DMS114 treated with DMSO at 0.1 percent for 48 hours (cell line): ENCODE measurements around the gene APBB2.
"Not testable (repeated sequence)": the region's sequence is repeated elsewhere in the genome, so short reads cannot be mapped to it uniquely, and the experiment has no call there.

Experiments
- DNase-seq: peaks from one replicate; lab custom pipeline; 2025; ENCODE audit not compliant: unreplicated experiment; lab: John Stamatoyannopoulos, UW

The APBB2 gene

DNA sequence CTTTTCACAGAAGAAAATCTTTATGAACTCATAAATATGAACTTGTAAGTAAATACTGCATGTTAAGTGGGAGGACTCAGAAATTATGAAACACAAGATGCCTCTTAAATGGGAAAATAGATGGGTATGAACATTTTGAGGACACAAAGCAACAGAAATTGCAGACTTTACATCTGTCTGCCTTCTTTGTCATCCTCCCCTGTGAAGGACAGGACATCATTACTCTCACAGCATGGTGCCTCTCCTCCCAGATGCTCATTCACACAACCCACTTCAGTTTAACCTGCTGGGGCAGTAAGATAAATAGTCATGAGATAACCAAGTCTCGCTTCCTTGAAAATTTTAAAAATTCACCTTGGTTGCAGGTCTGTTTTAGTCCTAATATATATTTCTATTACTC, 144.5 kb downstream of the APBB2 start:
- DNase-seq, result no peak

- no peak for DNase-seq
Observed at GRCh38 chr4:41069257-41069656, 145.1 kb downstream of the APBB2 start.

DNA sequence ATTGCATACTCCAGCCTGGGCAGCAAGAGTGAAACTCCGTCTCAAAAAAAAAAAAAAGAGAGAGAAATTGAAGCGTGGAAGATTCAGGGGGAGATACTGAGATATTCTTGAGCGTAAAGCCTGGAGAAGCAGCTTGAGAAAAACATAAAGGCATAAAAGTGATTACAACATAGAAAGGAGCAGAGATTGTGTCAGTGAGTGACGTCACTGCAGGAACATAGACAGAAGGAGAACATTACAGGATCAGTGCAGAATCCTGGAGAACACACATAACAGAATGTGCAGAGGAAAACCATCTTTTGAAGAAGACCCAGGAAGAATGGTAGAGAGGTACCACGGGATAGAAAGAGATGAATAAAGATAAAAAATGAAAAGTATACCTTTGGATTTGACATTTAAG, 147.0 kb downstream of the APBB2 start:
- no peak for DNase-seq

DNA sequence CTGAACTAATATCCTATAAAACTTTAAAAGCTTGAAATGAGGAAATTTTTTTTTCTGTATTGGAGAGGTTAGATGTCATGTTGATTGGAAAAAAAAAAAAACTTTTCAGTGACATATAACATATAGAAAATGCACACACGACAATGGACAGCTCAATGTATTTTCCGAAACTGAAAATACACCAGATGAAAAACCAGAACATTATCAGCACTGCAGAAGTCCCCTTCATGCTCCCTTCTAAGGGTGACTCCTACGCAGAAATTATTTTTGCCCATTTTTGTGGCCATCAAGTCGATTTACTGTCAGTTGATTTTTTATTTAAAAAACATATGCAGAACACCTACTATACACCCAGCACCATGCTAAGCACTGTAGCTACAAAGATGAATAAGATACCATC, 148.3 kb downstream of the APBB2 start:
- DNase-seq, result no peak

- DNase-seq, result no peak
Observed at GRCh38 chr4:41065434-41066006, 148.8 kb downstream of the APBB2 start.

DNA sequence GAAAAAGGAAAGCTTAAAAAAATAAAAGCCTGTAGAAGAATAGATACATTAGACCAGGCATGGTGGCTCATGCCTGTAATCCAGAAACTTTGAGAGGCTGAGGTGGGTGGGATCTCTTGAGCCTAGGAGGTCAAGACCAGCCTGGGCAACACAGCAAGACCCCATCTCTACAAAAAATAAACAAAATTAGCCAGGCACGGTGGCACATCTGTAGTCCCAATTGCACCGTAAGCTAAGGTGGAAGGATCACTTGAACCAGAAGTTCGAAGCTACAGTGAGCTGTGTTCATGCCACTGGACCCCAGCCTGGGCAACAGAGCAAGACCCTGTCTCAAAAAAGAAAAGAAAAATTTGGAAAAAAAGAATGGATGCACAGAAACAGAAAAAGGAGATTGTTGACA, 149.4 kb downstream of the APBB2 start:
- DNase-seq, result no peak

DNA sequence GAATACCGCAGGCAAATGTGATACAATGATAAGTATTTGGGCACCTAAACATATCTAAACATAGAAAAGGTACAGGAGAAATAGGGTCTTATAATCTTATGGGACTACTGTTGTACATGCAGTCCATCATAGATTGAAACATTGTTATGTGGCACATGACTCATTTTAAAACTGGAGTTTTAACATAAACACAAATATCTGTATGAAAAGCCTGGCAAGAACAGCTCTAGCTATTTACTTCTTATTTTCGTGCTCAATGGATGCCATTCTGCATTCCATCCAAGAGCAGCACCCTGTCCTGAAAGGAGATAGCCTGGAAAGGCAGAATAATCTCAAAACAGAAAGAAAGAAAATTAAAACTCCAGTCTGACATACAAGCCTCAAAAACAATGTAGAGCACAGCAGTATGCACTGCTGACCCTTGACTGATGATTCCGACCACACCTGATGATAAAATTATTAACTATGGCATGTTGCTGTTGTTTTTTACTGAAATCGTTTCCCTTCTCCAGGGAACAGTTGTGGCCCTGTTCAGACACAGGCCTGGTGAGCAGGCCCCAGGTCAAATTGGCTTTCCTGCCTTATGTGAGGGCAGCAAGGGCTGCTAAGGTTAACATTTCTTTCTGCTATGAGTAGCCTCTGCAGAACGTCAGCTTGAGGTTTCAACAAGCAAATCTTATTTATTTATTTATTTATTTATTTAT, 152.7 kb downstream of the APBB2 start:
- DNase-seq, result no peak

DNA sequence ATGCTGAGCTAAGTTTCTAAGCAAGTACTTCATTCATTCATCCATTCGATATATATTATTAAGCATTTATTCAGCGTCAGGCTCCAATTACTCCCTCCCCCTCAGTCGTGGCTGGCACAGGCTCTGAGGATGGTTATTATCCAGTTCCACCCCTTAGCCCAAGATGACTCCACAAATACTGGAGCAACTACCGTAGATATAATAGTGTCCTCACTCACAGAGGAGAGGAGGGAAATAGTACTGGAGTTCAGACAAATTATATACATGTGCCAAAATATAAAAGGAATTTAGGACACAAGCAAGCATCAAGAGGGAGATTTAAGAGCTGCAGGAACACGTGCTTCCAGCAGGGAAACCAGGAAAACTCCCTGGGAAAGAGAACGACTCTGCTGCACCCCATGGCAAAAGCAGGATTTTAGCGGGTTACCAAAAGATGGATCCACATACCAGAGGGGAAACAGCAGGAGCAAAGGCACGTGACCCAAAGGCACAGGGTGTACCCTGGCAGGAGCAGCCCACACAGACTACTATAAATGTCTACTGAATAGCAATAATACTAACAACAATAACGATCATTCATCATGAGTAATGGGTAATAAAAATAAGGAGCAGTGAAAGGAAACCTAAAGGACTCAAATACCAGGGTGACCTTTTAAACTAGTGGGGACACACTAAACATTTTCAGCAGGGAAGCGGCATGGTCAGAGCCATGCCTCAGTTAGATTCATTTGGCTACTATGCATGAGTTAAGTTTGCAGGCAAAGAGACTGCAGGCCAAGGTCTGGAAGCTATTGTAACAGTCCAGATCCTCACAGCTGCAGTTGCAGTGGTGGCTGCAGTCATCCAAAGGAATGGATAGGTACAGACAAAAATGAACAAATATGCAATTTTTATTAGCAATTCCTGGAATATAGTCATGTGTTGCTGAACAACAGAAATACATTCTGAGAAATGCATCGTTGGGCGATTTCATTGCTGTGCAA, 153.7 kb downstream of the APBB2 start:
- no peak for DNase-seq

DNA sequence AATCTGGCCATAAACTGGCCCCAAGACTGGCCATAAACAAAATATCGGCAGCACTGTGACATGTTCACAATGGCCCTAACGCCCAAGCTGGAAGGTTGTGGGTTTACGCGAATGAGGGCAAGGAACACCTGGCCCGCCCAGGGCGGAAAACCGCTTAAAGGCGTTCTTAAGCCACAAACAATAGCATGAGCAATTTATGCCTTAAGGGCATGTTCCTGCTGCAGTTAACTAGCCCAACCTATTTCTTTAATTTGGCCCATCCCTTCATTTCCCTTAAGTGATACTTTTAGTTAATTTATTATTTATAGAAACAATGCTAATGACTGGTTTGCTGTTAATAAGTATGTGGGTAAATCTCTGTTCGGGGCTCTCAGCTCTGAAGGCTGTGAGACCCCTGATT, 154.9 kb downstream of the APBB2 start:
- not testable (repeated sequence) for DNase-seq

DNA sequence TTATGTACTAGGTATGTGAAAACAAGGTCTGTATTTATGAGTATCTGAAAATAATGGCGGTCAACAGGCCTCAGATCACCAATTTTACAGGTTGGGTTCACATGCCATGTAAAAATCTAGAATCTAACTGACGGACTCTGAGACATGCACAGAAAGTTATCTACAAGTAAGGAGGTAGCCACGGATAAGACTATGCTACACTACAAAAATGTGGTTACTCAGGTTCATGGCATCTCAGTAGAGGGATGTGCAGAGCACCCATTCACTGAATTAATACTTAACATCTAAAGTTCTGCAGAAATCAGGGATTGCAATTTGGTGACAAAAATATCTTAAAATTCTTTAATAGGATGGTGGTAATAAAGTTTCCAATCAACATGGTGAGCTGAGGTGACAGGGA, 155.9 kb downstream of the APBB2 start:
- no peak for DNase-seq

GRCh38 chr4:41057467-41057866, 156.9 kb downstream of the APBB2 start:
- DNase-seq, result no peak

GRCh38 chr4:41052287-41052686, 162.1 kb downstream of the APBB2 start:
- no peak for DNase-seq

DNA sequence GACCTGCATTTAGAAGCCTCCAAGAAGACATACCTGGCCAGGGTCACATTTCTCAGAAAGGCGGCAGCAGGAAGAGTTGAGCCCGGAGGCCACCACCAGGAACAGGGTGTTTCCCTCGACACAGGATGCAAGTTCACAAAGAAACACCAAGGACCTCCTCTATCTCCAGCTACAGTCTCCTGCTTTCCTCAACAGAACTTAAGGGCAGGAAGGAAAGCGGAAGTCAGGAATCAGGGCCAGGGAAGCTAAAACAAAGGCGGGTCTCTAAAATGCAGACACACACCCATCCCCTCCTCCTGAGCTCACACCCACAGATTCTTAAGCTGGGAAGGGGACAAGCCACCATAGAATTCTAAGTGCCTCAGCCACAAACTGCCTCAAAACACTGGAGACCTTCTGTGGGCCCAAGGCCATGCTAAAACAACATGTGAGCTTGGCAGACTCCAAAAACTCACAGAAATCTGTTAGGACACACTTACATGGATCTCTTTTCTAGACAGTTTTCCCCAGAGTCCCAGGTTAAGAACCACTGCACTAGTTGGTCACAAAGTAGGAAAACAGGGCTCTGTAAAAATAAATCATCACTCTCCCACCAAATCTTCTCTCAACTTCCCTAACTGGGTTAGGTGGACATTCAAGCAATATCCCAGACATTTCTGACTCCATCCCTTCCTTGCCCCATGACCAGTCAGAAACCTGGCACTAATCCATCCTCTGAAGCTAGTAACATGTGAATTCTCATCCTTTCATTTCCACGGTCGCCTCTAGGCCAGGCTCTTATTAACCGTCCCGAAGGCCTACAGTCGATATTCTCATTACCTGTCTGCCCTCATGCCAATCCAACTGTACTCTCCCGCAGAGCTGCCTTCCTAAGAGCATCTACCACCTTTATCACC, 163.2 kb downstream of the APBB2 start:
- DNase-seq, result no peak

- DNase-seq, result no peak
Observed at GRCh38 chr4:41050116-41050515, 164.2 kb downstream of the APBB2 start.

DNA sequence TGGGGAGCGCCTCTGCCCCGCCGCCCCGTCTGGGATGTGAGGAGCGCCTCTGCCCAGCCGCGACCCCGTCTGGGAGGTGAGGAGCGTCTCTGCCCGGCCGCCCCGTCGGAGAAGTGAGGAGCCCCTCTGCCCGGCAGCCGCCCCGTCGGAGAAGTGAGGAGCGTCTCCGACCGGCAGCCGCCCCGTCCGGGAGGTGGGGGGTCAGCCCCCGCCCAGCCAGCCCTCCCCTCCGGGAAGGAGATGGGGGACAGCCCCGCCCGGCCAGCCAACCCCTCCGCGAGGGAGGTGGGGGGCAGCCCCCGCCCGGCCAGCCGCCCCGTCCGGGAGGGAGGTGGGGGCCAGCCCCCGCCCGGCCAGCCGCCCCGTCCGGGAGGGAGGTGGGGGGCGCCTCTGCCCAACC, 165.2 kb downstream of the APBB2 start:
- DNase-seq, result not testable (repeated sequence)

DNA sequence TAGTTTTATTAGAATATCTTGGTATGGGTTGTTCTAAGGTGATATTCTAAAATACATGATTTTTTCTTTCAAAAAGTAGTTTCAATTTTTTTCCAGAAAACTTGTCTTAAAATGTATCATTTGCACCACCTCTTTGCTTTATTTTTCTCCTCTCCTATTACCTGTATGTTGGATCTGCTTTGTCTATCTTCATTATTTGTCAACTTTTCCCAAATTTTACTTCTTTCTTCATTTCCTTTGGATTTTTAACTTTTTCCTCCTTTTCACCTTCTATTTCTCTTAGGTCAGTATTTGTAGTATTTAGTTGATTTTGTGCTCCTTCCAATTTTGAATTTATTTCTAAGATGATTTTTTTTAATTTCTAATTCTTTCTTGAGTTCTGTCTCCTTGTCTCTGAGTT, 169.6 kb downstream of the APBB2 start:
- DNase-seq, result no peak

DNA sequence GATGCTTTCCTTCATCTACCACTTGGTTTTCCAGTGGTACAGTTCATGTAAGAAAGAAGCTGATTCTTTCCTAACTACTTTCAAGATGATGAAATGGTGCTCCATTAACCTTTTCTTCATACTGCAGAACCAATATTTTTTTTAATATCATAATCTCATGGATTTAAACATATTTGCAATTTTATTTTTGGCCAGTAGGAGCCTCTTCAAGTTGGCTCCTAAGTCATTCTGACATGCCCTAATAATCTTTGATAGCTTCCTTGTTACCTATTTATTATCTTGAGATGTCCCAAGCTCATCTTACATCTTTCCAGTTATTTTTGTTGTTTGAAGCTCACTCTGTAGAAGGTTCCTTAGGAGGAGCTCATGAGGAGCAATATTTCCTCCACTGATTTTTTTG, 170.2 kb downstream of the APBB2 start:
- DNase-seq, result no peak

GRCh38 chr4:41043465-41043864, 170.9 kb downstream of the APBB2 start:
- DNase-seq, result no peak

- DNase-seq, result no peak
Observed at GRCh38 chr4:41041551-41041950, 172.8 kb downstream of the APBB2 start.

DNA sequence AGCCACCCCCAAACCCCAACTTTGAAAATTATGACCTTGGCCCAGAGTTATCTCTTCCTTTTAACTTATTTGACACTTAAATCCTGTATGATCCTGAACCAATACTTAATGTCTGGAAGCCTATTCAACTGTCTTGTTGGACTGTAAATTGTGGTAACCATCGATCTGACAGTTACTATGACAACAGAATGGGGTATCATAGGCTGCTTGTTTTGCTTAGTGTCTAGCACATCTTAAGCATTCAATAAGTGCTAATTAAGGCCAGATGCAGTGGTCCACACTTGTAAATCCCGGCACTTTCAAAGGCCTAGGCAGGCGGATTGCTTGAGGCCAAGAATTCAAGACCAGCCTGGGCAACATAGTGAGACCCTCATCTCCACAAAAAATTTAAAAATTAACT, 175.0 kb downstream of the APBB2 start:
- DNase-seq, result no peak

GRCh38 chr4:41038304-41038703, 176.0 kb downstream of the APBB2 start:
- DNase-seq, result no peak
